Gastrocnemius medialis (tissue), 4 donors: ENCODE results near the gene C1GALT1.

Experiments
- CTCF ChIP-seq, 5 experiments: fragments of 450-650 bp in 3 of 5; fragments of 200-600 bp in 2 of 5; sonication (generic) in 2 of 5; IDR thresholded peaks in 4 of 5; conservative IDR thresholded peaks in 1 of 5; 1 replicate in 4 of 5; 2 replicates in 1 of 5; pipeline ENCODE4 v1.5.1; 2016 to 2019; ENCODE audit warnings: antibody characterized with exemption in 5 of 5, mild to moderate bottlenecking in 3 of 5, moderate library complexity in 3 of 5
- POLR2A ChIP-seq, 2 donors: fragments of 450-650 bp; IDR thresholded peaks; one replicate each; pipeline ENCODE4 v1.6.1; 2017; ENCODE audit warnings: antibody characterized with exemption in 2 of 2, mild to moderate bottlenecking in 2 of 2, moderate library complexity in 2 of 2

GRCh38 chr7:7157887-7158271 lies 24.5 kb upstream of the C1GALT1 start:
- TF ChIP-seq CTCF (IDR thresholded peaks at IDR 0.05 in 4 of 5, conservative IDR thresholded peaks at IDR 0.05 in 1 of 5): no peak
- TF ChIP-seq POLR2A (IDR thresholded peaks at IDR 0.05): no peak
